H9 (cell line): ENCODE data around the gene TPCN2. TPM values are rescaled to one million over a fixed set of nuclear protein-coding genes. Genes with fewer than 3 reads are reported as not detected.

Source experiments
- DNase-seq: peaks from one replicate; pipeline ENCODE4 v3.0.0-alpha.2; 2017
- H2AFZ ChIP-seq: one replicate; pipeline ENCODE4 v1.6.1; 2013; ENCODE audit warnings: mild to moderate bottlenecking, low read length, control low read depth, moderate library complexity
- H2AK5ac ChIP-seq: 2 replicates; pipeline ENCODE4 v1.6.1; 2013; ENCODE audit warnings: low read length, control low read depth, mixed read lengths; ENCODE audit not compliant: insufficient read length
- H2BK120ac ChIP-seq: one replicate; pipeline ENCODE4 v1.6.1; 2013; ENCODE audit warnings: low read depth, mild to moderate bottlenecking, low read length, control low read depth, inconsistent platforms; ENCODE audit not compliant: poor library complexity, severe bottlenecking
- H2BK12ac ChIP-seq: 2 replicates; pipeline ENCODE4 v1.6.1; 2013; ENCODE audit warnings: low read length, control low read depth, mixed read lengths, low read depth; ENCODE audit not compliant: insufficient read length
- H2BK15ac ChIP-seq: 2 replicates; pipeline ENCODE4 v1.6.1; 2013; ENCODE audit warnings: low read depth, low read length, control low read depth
- H2BK20ac ChIP-seq: one replicate; pipeline ENCODE4 v1.6.1; 2013; ENCODE audit warnings: low read depth, mild to moderate bottlenecking, low read length, control low read depth, inconsistent platforms; ENCODE audit not compliant: poor library complexity, severe bottlenecking
- H2BK5ac ChIP-seq: 2 replicates; pipeline ENCODE4 v1.6.1; 2013; ENCODE audit warnings: low read length, control low read depth, mixed read lengths; ENCODE audit not compliant: insufficient read length
- H3K14ac ChIP-seq: 2 replicates; pipeline ENCODE4 v1.6.1; 2013; ENCODE audit warnings: low read length, control low read depth; ENCODE audit not compliant: insufficient read depth
- H3K18ac ChIP-seq: 2 replicates; pipeline ENCODE4 v1.6.1; 2013; ENCODE audit warnings: low read depth, mild to moderate bottlenecking, mixed read lengths, low read length, control low read depth; ENCODE audit not compliant: insufficient read length
- H3K23ac ChIP-seq: 2 replicates; pipeline ENCODE4 v1.6.1; 2013; ENCODE audit warnings: low read length, control low read depth, mixed read lengths, low read depth; ENCODE audit not compliant: insufficient read length
- H3K23me2 ChIP-seq: 2 replicates; pipeline ENCODE4 v1.6.1; 2013; ENCODE audit warnings: low read depth, mild to moderate bottlenecking, mixed read lengths, low read length, control low read depth; ENCODE audit not compliant: insufficient read length, poor library complexity, severe bottlenecking
- H3K27ac ChIP-seq: 2 replicates; pipeline ENCODE4 v1.5.1; 2013; ENCODE audit warnings: low read length, control low read depth, mixed read lengths, low read depth; ENCODE audit not compliant: insufficient read length
- H3K27me3 ChIP-seq: 2 replicates; pipeline ENCODE4 v1.6.1; 2013; ENCODE audit warnings: low read length, control low read depth, inconsistent platforms; ENCODE audit not compliant: insufficient read depth
- H3K4ac ChIP-seq: 2 replicates; pipeline ENCODE4 v1.6.1; 2013; ENCODE audit warnings: low read depth, mild to moderate bottlenecking, control low read depth, inconsistent platforms, low read length, moderate library complexity
- H3K4me1 ChIP-seq: 2 replicates; pipeline ENCODE4 v1.6.1; 2013; ENCODE audit warnings: low read length, control low read depth, inconsistent platforms; ENCODE audit not compliant: insufficient read depth
- H3K4me2 ChIP-seq: 2 replicates; pipeline ENCODE4 v1.6.1; 2013; ENCODE audit warnings: low read length, control low read depth, mixed read lengths; ENCODE audit not compliant: insufficient read length, insufficient read depth
- H3K56ac ChIP-seq: 2 replicates; pipeline ENCODE4 v1.6.1; 2013; ENCODE audit warnings: low read depth, mild to moderate bottlenecking, mixed read lengths, low read length, control low read depth; ENCODE audit not compliant: insufficient read length
- H3K79me1 ChIP-seq: 2 replicates; pipeline ENCODE4 v1.6.1; 2013; ENCODE audit warnings: low read depth, mild to moderate bottlenecking, moderate library complexity, low read length, control low read depth, inconsistent platforms; ENCODE audit not compliant: insufficient read depth, poor library complexity, severe bottlenecking
- H3K79me2 ChIP-seq: 2 replicates; pipeline ENCODE4 v1.6.1; 2013; ENCODE audit warnings: low read length, control low read depth, inconsistent platforms; ENCODE audit not compliant: insufficient read depth
- H3K9ac ChIP-seq: 2 replicates; pipeline ENCODE4 v1.6.1; 2013; ENCODE audit warnings: low read length, control low read depth, mixed read lengths; ENCODE audit not compliant: insufficient read length; ENCODE audit errors: extremely low read depth
- H3K9me3 ChIP-seq: one replicate; pipeline ENCODE4 v1.6.1; 2013; ENCODE audit warnings: low read depth, low read length, inconsistent platforms; ENCODE audit not compliant: control insufficient read depth
- H3T11ph ChIP-seq: one replicate; pipeline ENCODE4 v1.6.1; 2013; ENCODE audit warnings: mild to moderate bottlenecking, low read length, control low read depth, inconsistent platforms
- H4K20me1 ChIP-seq: one replicate; pipeline ENCODE4 v1.6.1; 2013; ENCODE audit not compliant: control insufficient read depth, insufficient read length, insufficient read depth
- H4K5ac ChIP-seq: 2 replicates; pipeline ENCODE4 v1.6.1; 2013; ENCODE audit warnings: low read depth, mild to moderate bottlenecking, mixed read lengths, low read length, control low read depth; ENCODE audit not compliant: insufficient read length
- H4K8ac ChIP-seq: replicated peaks from 2 replicates; pipeline ENCODE4 v1.6.1; 2013; ENCODE audit warnings: low read length, control low read depth, mixed read lengths, low read depth; ENCODE audit not compliant: insufficient read length
- H4K91ac ChIP-seq: 2 replicates; pipeline ENCODE4 v1.6.1; 2013; ENCODE audit warnings: low read depth, mild to moderate bottlenecking, moderate library complexity, mixed read lengths, low read length, control low read depth; ENCODE audit not compliant: insufficient read length
- H3K27ac Mint-ChIP-seq, 3 experiments: 2 replicates in 2 of 3; 3 replicates in 1 of 3; pipeline ENCODE4 v1.8.0; 2020 to 2021; ENCODE audit warnings: mixed read lengths in 3 of 3, mild to moderate bottlenecking in 1 of 3, moderate library complexity in 1 of 3
- H3K27me3 Mint-ChIP-seq: 2 replicates; pipeline ENCODE4 v1.8.0; 2021; ENCODE audit warnings: low read depth, mild to moderate bottlenecking, moderate library complexity, mixed read lengths
- H3K36me3 Mint-ChIP-seq, 3 experiments: 2 replicates in 2 of 3; 3 replicates in 1 of 3; pipeline ENCODE4 v1.8.0; 2020 to 2021; ENCODE audit warnings: low read depth in 3 of 3, mixed read lengths in 3 of 3; ENCODE audit not compliant: insufficient read depth in 1 of 3
- H3K4me1 Mint-ChIP-seq, 2 experiments: 2 replicates each; pipeline ENCODE4 v1.8.0; 2020; ENCODE audit warnings: mixed read lengths in 2 of 2
- H3K4me3 Mint-ChIP-seq, 2 experiments: 2 replicates in 1 of 2; 3 replicates in 1 of 2; pipeline ENCODE4 v1.8.0; 2020 to 2021; ENCODE audit warnings: mild to moderate bottlenecking in 2 of 2, mixed read lengths in 2 of 2, moderate library complexity in 1 of 2
- H3K9me3 Mint-ChIP-seq, 2 experiments: 2 replicates in 1 of 2; 3 replicates in 1 of 2; pipeline ENCODE4 v1.8.0; 2020; ENCODE audit warnings: mild to moderate bottlenecking in 2 of 2, mixed read lengths in 2 of 2, moderate library complexity in 1 of 2
- WGBS: extraction: QIAGEN DNeasy Blood & Tissue Kit; methylation state at CpG from one replicate; pipeline ENCODE4 v1.1.7; 2013; ENCODE audit warnings: missing lambda C conversion rate, low lambda C conversion rate, mixed read lengths; ENCODE audit not compliant: insufficient read length; ENCODE audit errors: extremely low coverage; 5-methylcytosine and 5-hydroxymethylcytosine counted together
- total RNA-seq: library from RNA; stranded (reverse); gene quantifications from 2 replicates; pipeline ENCODE4 v1.2.1, GENCODE V29; 2021
- TF ChIP-seq, protein P1 (sequence below): fragments of 200-600 bp; sonication (generic); conservative IDR thresholded peaks from 3 replicates; pipeline ENCODE4 v1.8.0; 2021; ENCODE audit warnings: antibody characterized with exemption, mild to moderate bottlenecking

Gene TPCN2
- total RNA-seq, 1 experiment from 2014 or later: 16.8 TPM

DNA sequence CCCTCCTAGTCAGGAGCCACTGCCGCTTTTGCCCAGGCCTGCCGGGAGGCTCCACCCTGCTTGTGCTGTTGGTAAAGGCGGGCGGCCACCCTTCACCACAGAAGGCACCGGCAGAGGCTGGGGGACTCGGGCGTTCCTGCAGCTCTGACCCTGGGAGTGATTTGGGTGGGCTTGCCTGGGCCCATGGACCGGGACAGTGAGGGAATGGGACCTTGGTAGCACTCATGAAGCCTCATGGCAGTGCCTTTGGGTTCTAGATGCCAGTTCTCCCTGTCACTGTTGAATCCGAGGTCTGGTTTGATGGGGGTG, 4.4 kb downstream of the TPCN2 start:
- Histone ChIP-seq H3K4me1 (no peaks in the 10 kb centered on the region; the same call in 1 of the 2 replicates), H4K20me1 (no peaks in the 10 kb centered on the region), H3K23ac (no peak overlapping the region), H3T11ph (no peak overlapping the region), H3K4me2 (no peak overlapping the region), H2BK15ac (no peak overlapping the region), H2AK5ac (no peak overlapping the region), H3K4ac (no peak overlapping the region), H3K23me2 (peaks cover 5% of the 10 kb centered on the region), H3K79me2 (peaks cover 15% of the 10 kb centered on the region; the same call in 1 of the 2 replicates), H2BK20ac (no peak overlapping the region), H2BK120ac (no peak overlapping the region), H4K5ac (no peak overlapping the region), H3K27me3 (no peaks in the 10 kb centered on the region), H2BK12ac (no peak overlapping the region), H3K18ac (no peak overlapping the region), H4K91ac (no peak overlapping the region), H2BK5ac (no peak overlapping the region), H2AFZ (no peak overlapping the region), H3K9ac (no peak overlapping the region), H3K27ac (no peak overlapping the region), H3K9me3 (no peaks in the 10 kb centered on the region), H3K14ac (no peak overlapping the region), H3K56ac (no peak overlapping the region), H3K79me1 (peaks cover 5% of the 10 kb centered on the region), H4K8ac (no peak overlapping the region)
- WGBS: no CpG with 5 or more reads among the region's 9 CpGs
- no peaks in the 10 kb centered on the region for H3K9me3 Mint-ChIP-seq
- peak overlapping the region in 1 of 3 experiments; percentile 77; a peak in 2 of 7 replicates for H3K27ac Mint-ChIP-seq
- no peak for DNase-seq
- H3K4me1 Mint-ChIP-seq: peaks cover 8 to 12% of the 10 kb centered on the region in 2 experiments
- H3K27me3 Mint-ChIP-seq: no peaks in the 10 kb centered on the region
- H3K36me3 Mint-ChIP-seq: peaks cover 0 to 19% (median 11%) of the 10 kb centered on the region in 3 experiments; a peak in 4 of 7 replicates
- H3K4me3 Mint-ChIP-seq: no peak overlapping the region
- TF ChIP-seq, protein P1, sequence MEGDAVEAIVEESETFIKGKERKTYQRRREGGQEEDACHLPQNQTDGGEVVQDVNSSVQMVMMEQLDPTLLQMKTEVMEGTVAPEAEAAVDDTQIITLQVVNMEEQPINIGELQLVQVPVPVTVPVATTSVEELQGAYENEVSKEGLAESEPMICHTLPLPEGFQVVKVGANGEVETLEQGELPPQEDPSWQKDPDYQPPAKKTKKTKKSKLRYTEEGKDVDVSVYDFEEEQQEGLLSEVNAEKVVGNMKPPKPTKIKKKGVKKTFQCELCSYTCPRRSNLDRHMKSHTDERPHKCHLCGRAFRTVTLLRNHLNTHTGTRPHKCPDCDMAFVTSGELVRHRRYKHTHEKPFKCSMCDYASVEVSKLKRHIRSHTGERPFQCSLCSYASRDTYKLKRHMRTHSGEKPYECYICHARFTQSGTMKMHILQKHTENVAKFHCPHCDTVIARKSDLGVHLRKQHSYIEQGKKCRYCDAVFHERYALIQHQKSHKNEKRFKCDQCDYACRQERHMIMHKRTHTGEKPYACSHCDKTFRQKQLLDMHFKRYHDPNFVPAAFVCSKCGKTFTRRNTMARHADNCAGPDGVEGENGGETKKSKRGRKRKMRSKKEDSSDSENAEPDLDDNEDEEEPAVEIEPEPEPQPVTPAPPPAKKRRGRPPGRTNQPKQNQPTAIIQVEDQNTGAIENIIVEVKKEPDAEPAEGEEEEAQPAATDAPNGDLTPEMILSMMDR: no peak
